ENCODE results near the gene ZNF782. TPM values are rescaled to one million over a fixed set of nuclear protein-coding genes. Genes with fewer than 3 reads are reported as not detected.
"Not testable (repeated sequence)": the region's sequence is repeated elsewhere in the genome, so short reads cannot be mapped to it uniquely, and the experiment has no call there.

Gene ZNF782
- total RNA-seq (2021): 4.7 and 4.9 TPM in 2 replicates
- long read RNA-seq, partial matches to known transcripts: 0 of 11 reads
- long read RNA-seq, other reads (novel, unspliced or antisense): 11 of 11 reads

DNA sequence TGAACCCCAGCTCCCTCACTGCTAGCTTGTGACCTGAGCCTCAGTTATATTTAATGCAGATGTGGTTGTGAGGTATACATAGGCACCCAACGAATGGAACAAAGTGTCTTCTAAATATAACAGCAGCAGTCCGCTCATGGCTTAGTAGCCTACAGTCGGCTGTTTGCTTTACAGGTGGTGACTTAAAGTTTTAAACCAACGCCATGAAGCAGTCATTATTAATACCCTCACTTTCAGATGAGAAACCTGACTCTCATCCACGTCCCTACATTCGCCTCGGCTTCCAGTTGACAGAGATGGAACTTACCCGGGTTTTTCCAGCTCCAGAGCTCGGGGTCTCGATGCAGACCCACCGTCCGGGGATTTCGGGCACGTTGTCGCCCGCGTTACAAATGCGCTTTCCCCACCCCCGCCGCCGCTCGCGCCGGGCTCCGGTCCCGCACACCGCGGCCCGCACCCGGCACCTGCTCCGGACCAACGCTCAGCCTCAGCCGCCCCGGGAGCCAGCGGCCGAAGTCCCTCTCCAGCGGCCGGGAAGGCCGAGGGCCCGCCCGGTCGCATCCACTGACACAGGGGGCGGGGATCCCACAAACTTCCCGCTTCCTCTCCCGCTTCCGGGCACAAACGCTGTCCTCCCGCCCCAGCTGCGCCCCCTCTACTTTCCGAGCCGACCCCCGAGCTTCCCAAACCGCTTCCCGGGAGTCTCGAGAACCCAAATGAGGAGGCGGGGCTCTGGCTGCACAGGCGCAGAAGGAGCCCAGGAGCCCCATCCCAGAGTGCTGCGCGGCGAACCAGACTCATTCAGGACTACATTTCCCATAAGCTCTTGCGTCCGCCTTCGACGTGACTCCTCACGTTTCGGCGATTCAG is at the start of gene ZNF782:
ZNF782 (minus strand) TSS at position 734 of the 870 bp plus-strand sequence. CDS start 2,553 bp downstream, outside the sequence.
- Histone ChIP-seq H3K4ac (ENCODE audit: low read depth, low read length) (no peak within 1 kb of the TSS), H2BK120ac (ENCODE audit: low read depth, low read length, poor library complexity, severe bottlenecking) (no peak within 1 kb of the TSS), H3T11ph (ENCODE audit: low read length) (no peak within 1 kb of the TSS), H3K14ac (ENCODE audit: insufficient read depth, low read length) (no peak within 1 kb of the TSS), H4K20me1 (ENCODE audit: control insufficient read depth, insufficient read depth, insufficient read length) (no peaks in the 10 kb centered on the region), H3K9ac (ENCODE audit: extremely low read depth, insufficient read length, low read length) (peak within 1 kb of the TSS; percentile 61), H2BK12ac (ENCODE audit: insufficient read length, low read depth, low read length) (no peak within 1 kb of the TSS), H4K8ac (replicated peaks; ENCODE audit: insufficient read length, low read depth, low read length) (no peak within 1 kb of the TSS), H3K27me3 (ENCODE audit: insufficient read depth, low read length) (no peaks in the 10 kb centered on the region), H2BK5ac (ENCODE audit: insufficient read length, low read length) (no peak within 1 kb of the TSS), H3K18ac (ENCODE audit: insufficient read length, low read depth, low read length) (no peak within 1 kb of the TSS), H3K56ac (ENCODE audit: insufficient read length, low read depth, low read length) (no peak within 1 kb of the TSS), H3K4me2 (ENCODE audit: insufficient read depth, insufficient read length, low read length) (peak within 1 kb of the TSS; percentile 97), H3K23me2 (ENCODE audit: insufficient read length, low read depth, low read length, poor library complexity, severe bottlenecking) (peaks cover 11% of the 10 kb centered on the region), H3K23ac (ENCODE audit: insufficient read length, low read depth, low read length) (no peak within 1 kb of the TSS), H3K79me2 (ENCODE audit: insufficient read depth, low read length) (peaks cover 2% of the 10 kb centered on the region; the same call in 1 of the 2 replicates), H3K27ac (ENCODE audit: insufficient read length, low read depth, low read length) (no peak within 1 kb of the TSS), H2BK20ac (ENCODE audit: low read depth, low read length, poor library complexity, severe bottlenecking) (no peak within 1 kb of the TSS), H4K91ac (ENCODE audit: insufficient read length, low read depth, low read length) (no peak within 1 kb of the TSS), H3K4me1 (ENCODE audit: insufficient read depth, low read length) (no peaks in the 10 kb centered on the region; the same call in 1 of the 2 replicates), H2AFZ (ENCODE audit: low read length) (no peak within 1 kb of the TSS), H2AK5ac (ENCODE audit: insufficient read length, low read length) (no peak within 1 kb of the TSS), H3K9me3 (ENCODE audit: control insufficient read depth, low read depth, low read length) (no peaks in the 10 kb centered on the region), H2BK15ac (ENCODE audit: low read depth, low read length) (no peak within 1 kb of the TSS), H4K5ac (ENCODE audit: insufficient read length, low read depth, low read length) (no peak within 1 kb of the TSS), H3K79me1 (ENCODE audit: insufficient read depth, low read depth, low read length, poor library complexity, severe bottlenecking) (peaks cover 3% of the 10 kb centered on the region)
- WGBS (ENCODE audit: extremely low coverage, insufficient read length, low lambda C conversion rate): no CpG with 5 or more reads among the region's 67 CpGs
- H3K9me3 Mint-ChIP-seq: peaks cover 0 to 2% of the 10 kb centered on the region in 2 experiments; a peak in 2 of 5 replicates
- H3K27ac Mint-ChIP-seq: peak within 1 kb of the TSS; percentile 87 to 95 (median 93); a peak in 6 of 7 replicates
- TF ChIP-seq, protein P1, sequence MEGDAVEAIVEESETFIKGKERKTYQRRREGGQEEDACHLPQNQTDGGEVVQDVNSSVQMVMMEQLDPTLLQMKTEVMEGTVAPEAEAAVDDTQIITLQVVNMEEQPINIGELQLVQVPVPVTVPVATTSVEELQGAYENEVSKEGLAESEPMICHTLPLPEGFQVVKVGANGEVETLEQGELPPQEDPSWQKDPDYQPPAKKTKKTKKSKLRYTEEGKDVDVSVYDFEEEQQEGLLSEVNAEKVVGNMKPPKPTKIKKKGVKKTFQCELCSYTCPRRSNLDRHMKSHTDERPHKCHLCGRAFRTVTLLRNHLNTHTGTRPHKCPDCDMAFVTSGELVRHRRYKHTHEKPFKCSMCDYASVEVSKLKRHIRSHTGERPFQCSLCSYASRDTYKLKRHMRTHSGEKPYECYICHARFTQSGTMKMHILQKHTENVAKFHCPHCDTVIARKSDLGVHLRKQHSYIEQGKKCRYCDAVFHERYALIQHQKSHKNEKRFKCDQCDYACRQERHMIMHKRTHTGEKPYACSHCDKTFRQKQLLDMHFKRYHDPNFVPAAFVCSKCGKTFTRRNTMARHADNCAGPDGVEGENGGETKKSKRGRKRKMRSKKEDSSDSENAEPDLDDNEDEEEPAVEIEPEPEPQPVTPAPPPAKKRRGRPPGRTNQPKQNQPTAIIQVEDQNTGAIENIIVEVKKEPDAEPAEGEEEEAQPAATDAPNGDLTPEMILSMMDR (conservative IDR thresholded peaks at IDR 0.05): no peak
- peak within 1 kb of the TSS; percentile 95 to 99 for H3K4me3 Mint-ChIP-seq
- peaks cover 2% of the 10 kb centered on the region for H3K27me3 Mint-ChIP-seq (ENCODE audit: low read depth)
- H3K4me1 Mint-ChIP-seq: peaks cover 40 to 50% of the 10 kb centered on the region in 2 experiments
- DNase-seq: peak; percentile 98
- H3K36me3 Mint-ChIP-seq (ENCODE audit: insufficient read depth in 1 of 3, low read depth in 3 of 3): peaks cover 9 to 19% (median 19%) of the 10 kb centered on the region in 3 experiments

DNA sequence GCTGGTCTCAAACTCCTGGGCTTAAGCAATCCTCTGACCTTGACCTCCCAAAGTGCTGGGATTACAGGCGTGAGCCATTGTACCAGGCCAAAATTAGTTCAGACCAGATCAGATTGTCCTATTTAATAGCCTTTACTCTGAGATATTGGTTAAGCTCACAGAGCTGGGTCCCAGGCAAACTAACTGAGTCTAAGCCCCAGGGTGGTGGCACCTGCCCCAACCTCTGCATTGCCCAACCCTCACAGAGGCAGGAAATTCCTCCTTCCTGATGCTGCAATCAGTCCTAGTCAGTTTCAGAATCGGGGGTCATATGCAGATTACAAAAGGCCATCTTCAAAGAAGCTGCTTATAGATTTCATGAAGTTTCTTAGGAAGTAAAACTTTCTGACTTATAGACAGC is 45.7 kb upstream of the ZNF782 start:
- H3K79me1 ChIP-seq (ENCODE audit: insufficient read depth, low read depth, low read length, poor library complexity, severe bottlenecking); H3K27me3 ChIP-seq (ENCODE audit: insufficient read depth, low read length); H4K20me1 ChIP-seq (ENCODE audit: control insufficient read depth, insufficient read depth, insufficient read length); H3K79me2 ChIP-seq (ENCODE audit: insufficient read depth, low read length); H3T11ph ChIP-seq (ENCODE audit: low read length); H2BK15ac ChIP-seq (ENCODE audit: low read depth, low read length); H4K91ac ChIP-seq (ENCODE audit: insufficient read length, low read depth, low read length); H4K5ac ChIP-seq (ENCODE audit: insufficient read length, low read depth, low read length); H3K23ac ChIP-seq (ENCODE audit: insufficient read length, low read depth, low read length); H3K36me3 Mint-ChIP-seq (ENCODE audit: insufficient read depth in 1 of 3, low read depth in 3 of 3); H4K8ac ChIP-seq (replicated peaks; ENCODE audit: insufficient read length, low read depth, low read length); H2AFZ ChIP-seq (ENCODE audit: low read length); H3K9me3 Mint-ChIP-seq; H3K4me3 Mint-ChIP-seq; H2BK5ac ChIP-seq (ENCODE audit: insufficient read length, low read length); H3K27ac ChIP-seq (ENCODE audit: insufficient read length, low read depth, low read length); H3K23me2 ChIP-seq (ENCODE audit: insufficient read length, low read depth, low read length, poor library complexity, severe bottlenecking); H3K9ac ChIP-seq (ENCODE audit: extremely low read depth, insufficient read length, low read length); H2BK12ac ChIP-seq (ENCODE audit: insufficient read length, low read depth, low read length); H2AK5ac ChIP-seq (ENCODE audit: insufficient read length, low read length); H3K18ac ChIP-seq (ENCODE audit: insufficient read length, low read depth, low read length); H3K4me1 ChIP-seq (ENCODE audit: insufficient read depth, low read length); H3K14ac ChIP-seq (ENCODE audit: insufficient read depth, low read length); H3K27me3 Mint-ChIP-seq (ENCODE audit: low read depth); H3K56ac ChIP-seq (ENCODE audit: insufficient read length, low read depth, low read length); H3K9me3 ChIP-seq (ENCODE audit: control insufficient read depth, low read depth, low read length); H3K4me2 ChIP-seq (ENCODE audit: insufficient read depth, insufficient read length, low read length); H3K4ac ChIP-seq (ENCODE audit: low read depth, low read length); H2BK120ac ChIP-seq (ENCODE audit: low read depth, low read length, poor library complexity, severe bottlenecking); DNase-seq; H2BK20ac ChIP-seq (ENCODE audit: low read depth, low read length, poor library complexity, severe bottlenecking); H3K4me1 Mint-ChIP-seq: not testable (repeated sequence)
- WGBS (ENCODE audit: extremely low coverage, insufficient read length, low lambda C conversion rate): no CpG with 5 or more reads among the region's 2 CpGs
- H3K27ac Mint-ChIP-seq: 0 out of 7 replicates have a peak overlapping the region, but pooled peaks of 1 of the 3 experiments have one; percentile 52
